Medulla oblongata (tissue), 1 donor: ENCODE measurements around the gene TRIM45.
"Not testable (repeated sequence)": the region's sequence is repeated elsewhere in the genome, so short reads cannot be mapped to it uniquely, and the experiment has no call there.

ENCODE experiments used
- DNase-seq: peaks from one replicate; pipeline ENCODE4 v3.0.0-alpha.2; 2015; ENCODE audit errors: extremely low spot score

The TRIM45 gene

GRCh38 chr1:117121589-117122329, at the start of gene TRIM45:
TRIM45 (minus strand) TSS chr1:117121749; CDS start chr1:117121201, 548 bp downstream.
- DNase-seq = peak; percentile 98

GRCh38 chr1:117169871-117170596, 48.5 kb upstream of the TRIM45 start:
- DNase-seq = no peak

GRCh38 chr1:117167402-117167801, 45.9 kb upstream of the TRIM45 start:
- no peak for DNase-seq

GRCh38 chr1:117166076-117166475, 44.5 kb upstream of the TRIM45 start:
- DNase-seq = no peak

- DNase-seq = no peak
Measured at GRCh38 chr1:117164209-117164608, 42.7 kb upstream of the TRIM45 start.

GRCh38 chr1:117162816-117163215, 41.3 kb upstream of the TRIM45 start:
- no peak for DNase-seq

- DNase-seq = no peak
Measured at GRCh38 chr1:117161887-117162286, 40.3 kb upstream of the TRIM45 start.

GRCh38 chr1:117151305-117151704, 29.8 kb upstream of the TRIM45 start:
- DNase-seq = not testable (repeated sequence)

- DNase-seq = no peak
Measured at GRCh38 chr1:117150316-117150715, 28.8 kb upstream of the TRIM45 start.

GRCh38 chr1:117147856-117148588, 26.5 kb upstream of the TRIM45 start:
- no peak for DNase-seq

- no peak for DNase-seq
Measured at GRCh38 chr1:117147341-117147831, 25.8 kb upstream of the TRIM45 start.

GRCh38 chr1:117146575-117147340, 25.2 kb upstream of the TRIM45 start:
- DNase-seq = no peak

- no peak for DNase-seq
Measured at GRCh38 chr1:117146072-117146471, 24.5 kb upstream of the TRIM45 start.

GRCh38 chr1:117143871-117144270, 22.3 kb upstream of the TRIM45 start:
- no peak for DNase-seq

GRCh38 chr1:117143172-117143571, 21.6 kb upstream of the TRIM45 start:
- DNase-seq = no peak

- no peak for DNase-seq
Measured at GRCh38 chr1:117142200-117142599, 20.7 kb upstream of the TRIM45 start.

GRCh38 chr1:117138561-117138960, 17.0 kb upstream of the TRIM45 start:
- no peak for DNase-seq

GRCh38 chr1:117138106-117138505, 16.6 kb upstream of the TRIM45 start:
- DNase-seq = no peak

GRCh38 chr1:117137281-117137855, 15.8 kb upstream of the TRIM45 start:
- no peak for DNase-seq

GRCh38 chr1:117136749-117137148, 15.2 kb upstream of the TRIM45 start:
- no peak for DNase-seq

- no peak for DNase-seq
Measured at GRCh38 chr1:117135329-117135728, 13.8 kb upstream of the TRIM45 start.
